Skeletal muscle satellite cell (primary cell): ENCODE data around the gene UBAP1L. TPM values are rescaled to one million over a fixed set of nuclear protein-coding genes. Genes with fewer than 3 reads are reported as not detected.
"Not testable (repeated sequence)": the region's sequence is repeated elsewhere in the genome, so short reads cannot be mapped to it uniquely, and the experiment has no call there.

Experiments used
- H3K27me3 ChIP-seq: 2 replicates; pipeline ENCODE4 v1.7.0; 2013; ENCODE audit warnings: low read length; ENCODE audit not compliant: control insufficient read depth, insufficient read depth
- H3K36me3 ChIP-seq: 2 replicates; pipeline ENCODE4 v1.7.0; 2013; ENCODE audit warnings: mild to moderate bottlenecking, control low read depth, low read length; ENCODE audit not compliant: insufficient read depth
- H3K4me1 ChIP-seq: 2 replicates; pipeline ENCODE4 v1.7.0; 2013; ENCODE audit warnings: low read length; ENCODE audit not compliant: control insufficient read depth, insufficient read depth
- H3K4me2 ChIP-seq: 2 replicates; pipeline ENCODE4 v1.7.0; 2013; ENCODE audit warnings: mild to moderate bottlenecking, low read length
- H3K4me3 ChIP-seq: 2 replicates; pipeline ENCODE4 v1.7.0; 2013; ENCODE audit warnings: low read length
- H3K9ac ChIP-seq: 2 replicates; pipeline ENCODE4 v1.7.0; 2013; ENCODE audit warnings: mild to moderate bottlenecking, low read depth, low read length, moderate library complexity
- H3K9me3 ChIP-seq: replicated peaks from 2 replicates; pipeline ENCODE4 v1.7.0; 2013; ENCODE audit warnings: mild to moderate bottlenecking, control low read depth, low read length
- total RNA-seq: library from RNA; depleted of rRNA; stranded (reverse); fragments of >200 nt; gene quantifications from 2 replicates; pipeline ENCODE4 v1.2.3, GENCODE V29; 2012; rRNA removed

Gene UBAP1L
- 1.3 and 1.7 TPM in 2 replicates for total RNA-seq

DNA sequence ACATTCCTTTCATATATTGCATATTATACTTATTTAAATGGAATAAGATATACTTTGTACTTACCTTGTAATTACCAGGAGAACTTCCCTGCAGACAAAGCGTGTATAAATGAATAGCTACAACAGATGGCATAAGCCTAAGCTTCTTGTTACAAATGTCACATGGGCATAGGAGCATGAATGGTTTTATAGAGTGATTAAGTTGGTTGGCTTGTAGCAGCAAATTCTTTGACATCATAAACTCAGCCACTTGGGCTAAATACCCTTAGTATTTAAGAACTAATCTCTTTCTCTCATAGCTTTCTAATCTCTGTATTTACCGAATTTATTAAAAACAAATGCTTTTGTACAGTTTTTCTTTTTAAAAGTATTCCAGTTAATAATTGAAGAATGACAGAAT is at the start of gene UBAP1L:
Gene UBAP1L, minus strand, starts transcription at position 115 of the 400 bp plus-strand sequence. CDS start 8,985 bp downstream, outside the sequence.
- Histone ChIP-seq H3K4me3 (no peak within 1 kb of the TSS), H3K4me2 (no peak within 1 kb of the TSS), H3K9me3 (no peaks in the 10 kb centered on the region), H3K36me3 (peaks cover 65% of the 10 kb centered on the region), H3K27me3 (no peaks in the 10 kb centered on the region), H3K4me1 (no peaks in the 10 kb centered on the region), H3K9ac (no peak within 1 kb of the TSS)

DNA sequence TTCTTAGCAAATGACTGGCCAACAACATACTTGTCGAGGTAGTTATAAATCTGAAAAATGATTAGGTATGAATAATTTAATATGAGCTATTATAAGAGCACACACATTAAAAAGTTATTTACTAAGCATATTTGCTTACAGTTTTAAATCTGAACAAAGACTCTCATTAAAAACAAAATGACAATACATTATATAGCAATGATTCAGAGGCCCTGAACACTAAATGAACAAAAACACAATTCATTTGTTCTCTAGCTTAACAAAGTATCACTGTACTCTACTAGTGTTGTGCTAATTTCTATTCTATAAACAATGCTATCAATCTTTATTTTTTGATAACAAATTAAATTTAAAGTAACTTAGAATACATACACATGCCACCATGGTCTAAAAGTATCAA is 49.1 kb upstream of the UBAP1L start:
- no peak overlapping the region for H3K4me2 ChIP-seq
- H3K27me3 ChIP-seq = no peaks in the 10 kb centered on the region
- H3K9ac ChIP-seq = no peak overlapping the region
- no peak overlapping the region for H3K4me3 ChIP-seq
- no peaks in the 10 kb centered on the region for H3K4me1 ChIP-seq
- H3K9me3 ChIP-seq = no peaks in the 10 kb centered on the region
- H3K36me3 ChIP-seq = peaks cover 34% of the 10 kb centered on the region

DNA sequence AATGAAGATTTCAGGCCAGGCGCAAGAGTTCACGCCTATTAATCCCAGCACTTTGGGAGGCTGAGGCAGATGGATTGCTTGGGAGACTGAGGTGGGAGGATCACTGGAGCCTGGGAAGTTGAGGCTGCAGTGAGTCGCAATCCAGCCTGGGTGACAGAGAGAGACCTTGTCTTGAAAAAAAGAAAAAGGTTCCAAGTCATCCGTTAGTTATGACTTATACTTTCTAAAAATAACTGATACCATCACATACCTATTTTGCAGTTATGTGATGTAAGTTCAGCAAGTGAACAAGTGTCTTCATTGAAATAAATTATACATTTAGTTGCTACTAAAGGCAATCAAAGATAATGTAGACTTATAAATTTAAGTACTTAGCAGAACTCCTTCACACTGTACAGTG is 48.0 kb upstream of the UBAP1L start:
- Histone ChIP-seq H3K4me1 (no peaks in the 10 kb centered on the region), H3K4me2 (no peak overlapping the region), H3K9me3 (no peaks in the 10 kb centered on the region), H3K36me3 (peaks cover 40% of the 10 kb centered on the region), H3K9ac (no peak overlapping the region), H3K27me3 (no peaks in the 10 kb centered on the region), H3K4me3 (no peak overlapping the region)

DNA sequence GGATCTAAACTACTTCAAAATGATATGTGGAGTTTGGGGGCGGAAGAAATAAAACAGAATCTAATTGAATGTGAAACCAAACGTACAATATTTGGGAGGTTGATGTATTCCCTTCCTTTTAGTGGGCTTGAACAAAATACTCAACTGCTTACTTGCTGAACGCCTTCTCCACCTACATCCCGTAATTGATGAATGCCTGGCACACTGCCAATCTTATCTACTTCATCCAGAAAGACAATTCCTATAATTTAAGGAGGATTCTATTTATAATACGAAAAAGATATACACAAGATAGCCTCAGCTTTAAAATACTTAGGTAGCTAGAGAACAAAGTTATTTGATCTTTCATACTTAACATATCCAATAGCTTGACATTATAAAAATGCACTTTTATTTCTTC is 41.7 kb upstream of the UBAP1L start:
- peaks cover 56% of the 10 kb centered on the region for H3K36me3 ChIP-seq
- no peak overlapping the region for H3K4me2 ChIP-seq
- no peak overlapping the region for H3K9ac ChIP-seq
- no peaks in the 10 kb centered on the region for H3K4me1 ChIP-seq
- H3K27me3 ChIP-seq = no peaks in the 10 kb centered on the region
- no peaks in the 10 kb centered on the region for H3K9me3 ChIP-seq
- no peak overlapping the region for H3K4me3 ChIP-seq

DNA sequence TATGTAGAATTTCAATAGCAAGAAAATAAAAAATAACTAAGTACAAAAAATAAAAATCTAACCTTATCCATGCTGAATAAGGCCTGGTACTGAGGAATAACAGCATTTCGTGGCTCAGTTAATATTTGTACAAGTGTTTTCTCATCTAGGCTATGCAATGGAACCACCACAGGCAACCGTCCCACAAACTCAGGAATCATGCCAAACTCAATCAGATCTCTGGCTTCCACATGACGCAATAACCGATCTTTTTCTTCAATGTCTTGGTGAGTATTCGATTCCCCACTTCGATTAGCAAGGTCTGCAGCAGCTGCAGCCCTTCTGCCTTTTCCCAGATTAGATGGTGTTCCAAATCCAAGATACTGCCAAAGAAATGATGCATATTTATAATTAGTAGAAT is 39.7 kb upstream of the UBAP1L start:
- no peaks in the 10 kb centered on the region for H3K9me3 ChIP-seq
- no peak overlapping the region for H3K4me2 ChIP-seq
- no peak overlapping the region for H3K4me3 ChIP-seq
- H3K27me3 ChIP-seq = no peaks in the 10 kb centered on the region
- no peak overlapping the region for H3K9ac ChIP-seq
- peaks cover 67% of the 10 kb centered on the region for H3K36me3 ChIP-seq
- H3K4me1 ChIP-seq = no peaks in the 10 kb centered on the region

GRCh38 chr15:65147902-65148301 is 32.9 kb upstream of the UBAP1L start:
- H3K9me3 ChIP-seq = no peaks in the 10 kb centered on the region
- H3K36me3 ChIP-seq = peaks cover 37% of the 10 kb centered on the region
- no peaks in the 10 kb centered on the region for H3K4me1 ChIP-seq
- H3K9ac ChIP-seq = no peak overlapping the region
- H3K4me2 ChIP-seq = no peak overlapping the region
- H3K4me3 ChIP-seq = no peak overlapping the region
- no peaks in the 10 kb centered on the region for H3K27me3 ChIP-seq

- H3K36me3 ChIP-seq = peaks cover 31% of the 10 kb centered on the region
- H3K4me1 ChIP-seq = no peaks in the 10 kb centered on the region
- no peak overlapping the region for H3K9ac ChIP-seq
- H3K9me3 ChIP-seq = no peaks in the 10 kb centered on the region
- no peak overlapping the region for H3K4me2 ChIP-seq
- H3K4me3 ChIP-seq = no peak overlapping the region
- H3K27me3 ChIP-seq = no peaks in the 10 kb centered on the region
Measured at GRCh38 chr15:65146438-65146837, 31.4 kb upstream of the UBAP1L start.

- H3K4me2 ChIP-seq, H3K27me3 ChIP-seq, H3K9ac ChIP-seq, H3K4me3 ChIP-seq, H3K9me3 ChIP-seq, H3K36me3 ChIP-seq, H3K4me1 ChIP-seq: not testable (repeated sequence)
Measured at GRCh38 chr15:65138631-65139030, 23.6 kb upstream of the UBAP1L start.

DNA sequence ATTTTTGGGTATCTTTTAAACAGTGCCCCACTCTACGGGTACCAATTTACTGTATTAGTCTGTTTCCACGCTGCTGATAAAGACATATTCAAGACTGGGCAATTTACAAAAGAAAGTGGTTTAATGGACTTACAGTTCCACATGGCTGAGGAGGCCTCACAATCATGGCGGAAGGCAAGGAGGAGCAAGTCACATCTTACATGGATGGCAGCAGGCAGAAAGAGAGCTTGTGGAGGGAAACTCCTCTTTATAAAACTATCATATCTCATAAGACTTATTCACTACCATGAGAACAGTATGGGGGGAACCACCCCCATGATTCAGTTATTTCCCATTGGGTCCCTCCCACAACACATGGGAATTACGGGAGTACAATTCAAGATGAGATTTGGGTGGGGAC is 22.9 kb upstream of the UBAP1L start:
- not testable (repeated sequence) for H3K4me2 ChIP-seq, H3K27me3 ChIP-seq, H3K9ac ChIP-seq, H3K36me3 ChIP-seq, H3K4me3 ChIP-seq, H3K4me1 ChIP-seq, H3K9me3 ChIP-seq

GRCh38 chr15:65137089-65137488 is 22.1 kb upstream of the UBAP1L start:
- not testable (repeated sequence) for H3K9ac ChIP-seq, H3K9me3 ChIP-seq, H3K36me3 ChIP-seq, H3K4me2 ChIP-seq, H3K27me3 ChIP-seq, H3K4me1 ChIP-seq, H3K4me3 ChIP-seq

- Histone ChIP-seq H3K9me3 (no peaks in the 10 kb centered on the region), H3K36me3 (peaks cover 5% of the 10 kb centered on the region), H3K9ac (peak overlapping the region; percentile 86), H3K4me2 (peak overlapping the region; percentile 95), H3K4me1 (peaks cover 4% of the 10 kb centered on the region), H3K4me3 (no peak overlapping the region), H3K27me3 (no peaks in the 10 kb centered on the region)
Measured at GRCh38 chr15:65134538-65134937, 19.5 kb upstream of the UBAP1L start.

DNA sequence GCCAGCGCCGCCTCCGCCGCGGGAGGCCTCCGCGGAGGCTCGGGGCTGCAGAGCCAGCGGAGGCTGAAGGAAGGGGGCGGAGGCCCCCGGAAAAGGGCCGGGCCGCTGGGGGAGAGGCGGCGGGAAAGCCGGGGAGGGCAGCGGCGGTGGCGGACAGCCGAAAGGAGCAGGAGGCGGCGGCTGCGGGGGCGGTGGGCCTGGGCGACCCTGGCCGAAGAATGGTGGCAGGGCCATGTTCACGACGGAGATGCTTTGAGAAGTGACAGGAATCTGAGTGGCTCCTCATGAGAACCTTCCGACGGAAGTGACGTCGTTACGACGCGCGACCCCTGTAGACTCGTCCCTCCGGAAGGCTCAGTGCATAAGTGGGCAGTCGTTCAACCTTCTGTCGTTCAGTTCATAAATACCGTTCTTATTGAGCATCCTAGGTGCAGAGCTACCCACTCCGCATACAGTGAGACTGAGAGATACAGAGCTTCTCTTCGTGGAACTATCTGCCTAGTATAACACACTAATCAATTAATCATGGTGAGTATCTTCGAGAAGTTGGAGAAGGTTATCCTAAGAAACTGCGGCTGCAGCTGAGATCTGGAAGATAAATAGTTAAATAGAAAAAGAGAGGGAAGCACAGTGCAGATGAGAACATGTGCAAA is 18.7 kb upstream of the UBAP1L start, which contains the start of gene PDCD7:
Gene PDCD7, minus strand, starts transcription at position 261 of the 653 bp plus-strand sequence. Its CDS starts 27 bp downstream, at position 234.
- Histone ChIP-seq H3K9me3 (no peaks in the 10 kb centered on the region), H3K9ac (peak within 1 kb of the TSS; percentile 86), H3K4me1 (peaks cover 4% of the 10 kb centered on the region), H3K36me3 (peaks cover 13% of the 10 kb centered on the region), H3K4me2 (peak within 1 kb of the TSS; percentile 95), H3K4me3 (peak within 1 kb of the TSS; percentile 89), H3K27me3 (no peaks in the 10 kb centered on the region)
